Testis (tissue), 3 donors: Measurements from ENCODE around the gene LRRC41. TPM values are rescaled to one million over a fixed set of nuclear protein-coding genes. Genes with fewer than 3 reads are reported as not detected.
A peak's percentile ranks its signal among the peaks of the same experiment; 100 is the strongest.

Experiments
- DNase-seq: peaks from one replicate; pipeline ENCODE4 v3.0.0-alpha.2; 2019
- H3K27ac ChIP-seq, 2 donors: fragments of 200-600 bp; sonication (generic); one replicate each; pipeline ENCODE4 v1.5.1; 2019
- H3K27me3 ChIP-seq: fragments of 200-600 bp; sonication (generic); one replicate; pipeline ENCODE4 v1.5.1; 2019
- H3K36me3 ChIP-seq: fragments of 200-600 bp; sonication (generic); one replicate; pipeline ENCODE4 v1.5.1; 2017; ENCODE audit warnings: low read depth; ENCODE audit errors: missing control alignments
- H3K4me1 ChIP-seq: fragments of 200-600 bp; sonication (generic); one replicate; pipeline ENCODE4 v1.5.1; 2019
- H3K4me3 ChIP-seq, 2 donors: fragments of 200-600 bp; sonication (generic); one replicate each; pipeline ENCODE4 v1.5.1; 2017 to 2019
- H3K9me3 ChIP-seq: fragments of 200-600 bp; sonication (generic); one replicate; pipeline ENCODE4 v1.5.1; 2017
- CTCF ChIP-seq, 3 experiments: fragments of 450-650 bp in 2 of 3; fragments of 200-600 bp in 1 of 3; sonication (generic) in 1 of 3; IDR thresholded peaks; one replicate each; pipeline ENCODE4 v1.5.1; 2016 to 2019; ENCODE audit warnings: antibody characterized with exemption in 3 of 3, mild to moderate bottlenecking in 2 of 3, moderate library complexity in 1 of 3
- POLR2A ChIP-seq: fragments of 450-650 bp; IDR thresholded peaks from one replicate; pipeline ENCODE4 v1.6.1; 2017; ENCODE audit warnings: antibody characterized with exemption, mild to moderate bottlenecking, moderate library complexity
- WGBS, 2 donors: methylation state at CpG; one replicate each; pipeline ENCODE4 v1.1.5; 2018; 5-methylcytosine and 5-hydroxymethylcytosine counted together
- intact Hi-C: fragments of 100-400 bp; cut with DNase I; formaldehyde crosslinking; loops from one replicate; pipeline ENCODE4 v1.15.1; 2023; ENCODE audit warnings: low total_unique reads
- polyA plus RNA-seq: library from polyadenylated mRNA; stranded (reverse); fragments of 350-450 nt; fragmentation: Illumina TruSeq; extraction: RNeasy Lipid Tissue Mini Kit (QIAGEN cat#74804); gene quantifications from one replicate; pipeline ENCODE4 v1.2.3, GENCODE V29; 2014; ENCODE audit warnings: low read depth, low replicate concordance; ENCODE audit not compliant: insufficient read depth
- total RNA-seq, 2 donors: library from RNA; depleted of rRNA; stranded (reverse); fragments of >200 nt; gene quantifications; one replicate each; pipeline ENCODE4 v1.2.3, GENCODE V29; 2016

LRRC41 gene
- total and polyA plus RNA-seq, 3 donors from 2014 or later: 86.4 to 136 (median 123) TPM

- no peak overlapping the region for H3K27ac ChIP-seq
- TF ChIP-seq POLR2A (no peak), CTCF (IDR thresholded peaks at IDR 0.05) (no peak)
- H3K4me3 ChIP-seq: no peak overlapping the region
Observed at GRCh38 chr1:46343705-46344104, 40.3 kb upstream of the LRRC41 start.

DNA sequence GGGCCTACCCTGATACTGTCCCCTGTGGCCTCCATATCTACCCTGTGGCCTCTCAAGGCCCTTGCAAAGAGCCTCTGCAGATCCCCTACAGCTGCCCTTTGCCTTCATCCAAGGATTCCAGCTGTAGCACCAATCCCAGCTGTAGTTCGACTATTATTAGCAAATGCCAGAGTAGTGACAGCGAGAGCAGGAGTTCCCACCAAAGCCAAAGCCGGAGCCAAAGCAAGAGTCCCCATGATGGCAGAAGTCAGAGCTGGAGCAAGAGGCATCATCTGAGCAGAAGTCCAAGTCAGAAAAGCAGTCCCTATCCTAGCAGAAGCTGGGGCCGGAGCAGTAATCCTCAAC lies 39.9 kb upstream of the LRRC41 start:
- H3K36me3 ChIP-seq: no peaks in the 10 kb centered on the region
- intact Hi-C loops: no loop called here

More at GRCh38 chr1:46343705-46344104, 40.3 kb upstream of the LRRC41 start:
- Histone ChIP-seq H3K4me1 (peaks cover 16% of the 10 kb centered on the region), H3K27me3 (no peaks in the 10 kb centered on the region), H3K36me3 (no peaks in the 10 kb centered on the region), H3K9me3 (no peaks in the 10 kb centered on the region)
- WGBS, 2 donors: 81 to 83% methylated on average over 4 of the region's 4 CpGs
- DNase-seq: no peak
- intact Hi-C loops: no loop called here

GRCh38 chr1:46342677-46343350 lies 39.4 kb upstream of the LRRC41 start:
- H3K4me3 ChIP-seq: no peak overlapping the region
- intact Hi-C loops: no loop called here
- no peaks in the 10 kb centered on the region for H3K27me3 ChIP-seq
- H3K4me1 ChIP-seq: peaks cover 16% of the 10 kb centered on the region
- WGBS, 2 donors: 86 to 89% methylated on average over 8 of the region's 8 CpGs
- no peaks in the 10 kb centered on the region for H3K36me3 ChIP-seq
- TF ChIP-seq POLR2A: no peak
- H3K27ac ChIP-seq: peak overlapping the region in 1 of 2 donors; percentile 98
- no peak for DNase-seq
- no peaks in the 10 kb centered on the region for H3K9me3 ChIP-seq

More for the DNA sequence above, 39.9 kb upstream of the LRRC41 start:
- H3K4me1 ChIP-seq: peaks cover 16% of the 10 kb centered on the region
- H3K27ac ChIP-seq: no peak overlapping the region
- H3K27me3 ChIP-seq: no peaks in the 10 kb centered on the region
- no peak for DNase-seq
- no peaks in the 10 kb centered on the region for H3K9me3 ChIP-seq
- no peak for TF ChIP-seq POLR2A
- no peak for TF ChIP-seq CTCF (IDR thresholded peaks at IDR 0.05)
- WGBS, 2 donors: 89 to 91% methylated on average over 4 of the region's 4 CpGs
- H3K4me3 ChIP-seq: no peak overlapping the region

GRCh38 chr1:46342084-46342656 lies 38.8 kb upstream of the LRRC41 start:
- intact Hi-C loops: no loop called here
- DNase-seq: no peak
- Histone ChIP-seq H3K27ac (peak overlapping the region; percentile 98 to 99), H3K4me3 (no peak overlapping the region), H3K4me1 (peaks cover 16% of the 10 kb centered on the region), H3K27me3 (no peaks in the 10 kb centered on the region), H3K9me3 (no peaks in the 10 kb centered on the region), H3K36me3 (no peaks in the 10 kb centered on the region)
- TF ChIP-seq POLR2A: no peak
- TF ChIP-seq CTCF (IDR thresholded peaks at IDR 0.05): peak; percentile 2 to 13 (median 12)
- 85 to 93% methylated on average over 6 of the region's 6 CpGs for WGBS, 2 donors

DNA sequence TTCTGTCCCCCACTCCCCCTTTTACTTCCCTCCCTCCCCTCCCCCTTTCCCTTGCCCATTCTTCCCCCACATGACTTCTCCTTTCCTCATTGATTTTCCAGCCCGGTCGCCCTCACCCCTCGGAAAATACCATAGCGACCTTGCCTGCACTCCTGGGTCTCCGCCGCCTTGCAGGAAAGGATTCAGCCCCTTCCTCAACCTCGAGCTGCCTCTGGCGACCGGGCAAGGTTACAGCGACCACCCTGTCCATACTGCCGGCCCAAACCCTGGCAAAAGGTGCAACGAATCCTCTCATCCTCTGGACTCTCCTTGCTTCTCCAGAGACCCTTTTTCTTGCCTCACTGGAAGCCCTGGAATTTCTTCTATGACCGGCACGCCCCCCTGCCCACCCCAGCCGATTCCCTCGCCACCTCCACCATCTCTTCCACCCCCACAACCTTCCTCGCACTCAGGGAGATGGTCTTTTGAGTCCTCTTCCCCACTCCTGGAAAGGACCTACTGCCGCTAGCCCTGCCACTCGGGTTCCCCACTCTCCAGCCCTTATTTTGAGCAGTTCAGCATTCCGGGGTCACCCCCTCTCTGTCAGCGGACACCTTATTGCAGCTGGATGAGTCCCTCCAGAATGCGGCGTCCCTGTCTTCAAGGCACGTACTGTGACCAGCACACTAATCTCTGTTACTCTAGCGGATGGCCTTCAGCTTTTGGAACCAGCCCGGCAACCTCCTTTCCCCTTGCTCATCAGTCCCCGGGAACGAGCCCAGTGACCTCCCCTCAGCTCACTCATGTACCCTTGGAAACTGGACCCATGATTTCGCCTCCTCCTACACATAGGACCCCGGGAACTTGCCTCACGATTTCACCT lies 38.0 kb upstream of the LRRC41 start:
- H3K9me3 ChIP-seq: no peaks in the 10 kb centered on the region
- no peaks in the 10 kb centered on the region for H3K36me3 ChIP-seq
- no peak for TF ChIP-seq POLR2A
- TF ChIP-seq CTCF (IDR thresholded peaks at IDR 0.05): no peak
- 21 to 25% methylated on average over 29 to 31 of the region's 31 CpGs for whole genome bisulfite sequencing, 2 donors
- no peaks in the 10 kb centered on the region for H3K27me3 ChIP-seq
- peaks cover 16% of the 10 kb centered on the region for H3K4me1 ChIP-seq
- peak overlapping the region; percentile 80 to 82 for H3K4me3 ChIP-seq
- H3K27ac ChIP-seq: peak overlapping the region; percentile 98 to 99
- DNase-seq: peak; percentile 26
- intact Hi-C loops: no loop called here
